HepG2 (cell line): ENCODE measurements around the gene SNRPD2. TPM values are rescaled to one million over a fixed set of nuclear protein-coding genes. Genes with fewer than 3 reads are reported as not detected.
"Not testable (repeated sequence)": the region's sequence is repeated elsewhere in the genome, so short reads cannot be mapped to it uniquely, and the experiment has no call there.

Experiments used
- ATAC-seq: fragments of 200-7000 bp; cut with Tn5 transposase; 3 replicates; pipeline ENCODE4 v1.9.1; 2020; ENCODE audit warnings: mild to moderate bottlenecking, moderate library complexity
- BruUV-seq: library from RNA; stranded (reverse); fragments of 400-500 nt; replicated peaks from 2 replicates; lab custom pipeline; 2021; lab: Mats Ljungman, UMichigan
- CTCF ChIA-PET: fragments of 300-600 bp; formaldehyde crosslinking; extraction: SDS; loops from one replicate; lab custom pipeline; 2021; ENCODE audit warnings: low total read pairs, inconsistent platforms, low intra/inter-chr PET ratio; lab: Yijun Ruan, JAX
- POLR2A ChIA-PET: fragments of 350-600 bp; sonication (Branson Sonifier 250); formaldehyde crosslinking; loops from one replicate; lab custom pipeline; 2020; ENCODE audit warnings: antibody characterized with exemption, inconsistent platforms; lab: Yijun Ruan, JAX
- DNase-seq: peaks from one replicate; pipeline ENCODE4 v3.0.0-alpha.2; 2015; ENCODE audit warnings: low spot score
- FAIRE-seq: peaks from 3 replicates; lab custom pipeline; 2011; peaks lifted over from hg19 to GRCh38; lab: Jason Lieb, UNC
- H2AFZ ChIP-seq: one replicate; pipeline ENCODE4 v1.6.1; 2011; ENCODE audit warnings: low read length, inconsistent platforms
- H3K27ac ChIP-seq: fragments of 300-600 bp; 3 replicates; pipeline ENCODE4 v1.8.0; 2011; ENCODE audit warnings: mixed run types, mild to moderate bottlenecking, mixed read lengths, low read length, inconsistent platforms; ENCODE audit not compliant: insufficient read depth; ENCODE audit errors: extremely low read length
- H3K27me3 ChIP-seq, 2 experiments: fragments of 200-600 bp in 1 of 2; 2 replicates in 1 of 2; 3 replicates in 1 of 2; pipeline versions ENCODE4 v1.6.0 to v1.8.0; 2011; ENCODE audit warnings: low read length in 2 of 2, mild to moderate bottlenecking in 2 of 2, moderate library complexity in 2 of 2, inconsistent platforms in 1 of 2; ENCODE audit not compliant: insufficient read depth in 2 of 2, control insufficient read depth in 1 of 2
- H3K36me3 ChIP-seq, 2 experiments: fragments of 200-600 bp in 1 of 2; replicated peaks in 1 of 2; 2 replicates in 1 of 2; 3 replicates in 1 of 2; pipeline versions ENCODE4 v1.5.1 to v1.8.0; 2011; ENCODE audit warnings: low read length in 2 of 2, inconsistent platforms in 1 of 2; ENCODE audit not compliant: insufficient read depth in 2 of 2, control insufficient read depth in 1 of 2
- H3K4me1 ChIP-seq: 2 replicates; pipeline ENCODE4 v1.5.1; 2012; ENCODE audit warnings: low read length, inconsistent platforms; ENCODE audit not compliant: insufficient read depth
- H3K4me2 ChIP-seq: 2 replicates; pipeline ENCODE4 v1.6.0; 2011; ENCODE audit warnings: low read depth, low read length, inconsistent platforms
- H3K4me3 ChIP-seq, 3 experiments: fragments of 200-600 bp in 1 of 3; sonication (generic), shearing (Covaris generic) in 1 of 3; replicated peaks in 1 of 3; 2 replicates each; pipeline ENCODE4 v1.5.1; 2011 to 2016; ENCODE audit warnings: low read length in 3 of 3, inconsistent platforms in 2 of 3, low read depth in 2 of 3, mild to moderate bottlenecking in 2 of 3, control low read depth in 1 of 3, mixed read lengths in 1 of 3; ENCODE audit not compliant: insufficient read depth in 1 of 3
- H3K79me2 ChIP-seq: one replicate; pipeline ENCODE4 v1.6.1; 2011; ENCODE audit warnings: low read length, inconsistent platforms; ENCODE audit not compliant: insufficient read depth
- H3K9ac ChIP-seq: 2 replicates; pipeline ENCODE4 v1.6.0; 2011; ENCODE audit warnings: mild to moderate bottlenecking, low read depth, low read length, inconsistent platforms; ENCODE audit not compliant: insufficient read depth
- H3K9me3 ChIP-seq: 2 replicates; pipeline ENCODE4 v1.5.1; 2012; ENCODE audit warnings: mild to moderate bottlenecking, low read length
- H4K20me1 ChIP-seq: 2 replicates; pipeline ENCODE4 v1.6.0; 2011; ENCODE audit warnings: inconsistent platforms, mild to moderate bottlenecking, low read length, moderate library complexity; ENCODE audit not compliant: insufficient read depth
- AGO2 ChIP-seq: fragments of 200-400 bp; formaldehyde crosslinking; optimal IDR thresholded peaks from 2 replicates; pipeline ENCODE3; 2017; ENCODE audit warnings: mild to moderate bottlenecking, low read depth, low read length, moderate library complexity
- HOXD1 ChIP-seq: sonication (generic); formaldehyde crosslinking; IDR thresholded peaks from 2 replicates; pipeline ENCODE4 v1.5.0; 2020; ENCODE audit warnings: missing genetic modification reagents
- POLR2A ChIP-seq, 2 experiments: IDR thresholded peaks; 2 replicates each; pipeline ENCODE4 v1.6.1; 2011; ENCODE audit warnings: low read depth in 2 of 2, low read length in 2 of 2, mild to moderate bottlenecking in 1 of 2, moderate library complexity in 1 of 2; ENCODE audit not compliant: insufficient read depth in 1 of 2
- RNF2 ChIP-seq: fragments of 450-650 bp; conservative IDR thresholded peaks from 2 replicates; pipeline ENCODE4 v1.6.1; 2016; ENCODE audit warnings: low read depth
- TOPORS ChIP-seq: sonication (generic); formaldehyde crosslinking; IDR thresholded peaks from 2 replicates; pipeline ENCODE4 v1.8.0; 2023; ENCODE audit warnings: mild to moderate bottlenecking, missing genetic modification reagents
- ZNF841 ChIP-seq: sonication (generic); formaldehyde crosslinking; IDR thresholded peaks from 2 replicates; pipeline ENCODE4 v1.8.1; 2023; ENCODE audit warnings: missing genetic modification reagents, borderline replicate concordance
- WGBS: methylation state at CpG from one replicate; pipeline ENCODE4 v1.1.6; 2017; ENCODE audit warnings: low lambda C conversion rate; 5-methylcytosine and 5-hydroxymethylcytosine counted together
- in situ Hi-C: cut with HindIII; loops from 2 replicates; pipeline ENCODE4 v1.10.0; 2017; ENCODE audit warnings: low pct_unique_long_range_greater_than_20kb; ENCODE audit not compliant: extremely low pct_ligation_motif_present
- intact Hi-C: fragments of 100-400 bp; cut with micrococcal nuclease; formaldehyde crosslinking; loops from one replicate; pipeline ENCODE4 v1.10.0; 2022; ENCODE audit not compliant: unreplicated experiment
- polyA plus RNA-seq, 8 experiments: library from polyadenylated mRNA; depleted of rRNA in 3 of 8; stranded (reverse) in 7 of 8; unstranded in 1 of 8; fragments of >200 nt; fragmentation: Illumina TruSeq in 4 of 8; extraction: Trizol in 4 of 8; gene quantifications; 2 replicates each; pipeline versions ENCODE4 v1.2.1 to v1.2.3, GENCODE V29; 2011 to 2016; ENCODE audit warnings: low read depth in 4 of 8, missing spikeins in 1 of 8, mixed read lengths in 1 of 8; ENCODE audit not compliant: insufficient read depth in 1 of 8
- total RNA-seq, 5 experiments: library from RNA; depleted of rRNA; stranded (reverse); fragments of >200 nt; fragmentation: Illumina TruSeq; extraction: Trizol; gene quantifications; 2 replicates each; pipeline ENCODE4 v1.2.3, GENCODE V29; 2016; ENCODE audit warnings: low read depth in 1 of 5
- TF ChIP-seq, protein P1 (sequence below): sonication (generic); formaldehyde crosslinking; IDR thresholded peaks from 2 replicates; pipeline ENCODE4 v1.5.0; 2020; ENCODE audit warnings: missing genetic modification reagents
- TF ChIP-seq, protein P2 (sequence below): sonication (generic); formaldehyde crosslinking; IDR thresholded peaks from 2 replicates; pipeline ENCODE4 v1.5.0; 2020; ENCODE audit warnings: mild to moderate bottlenecking, missing genetic modification reagents, moderate library complexity

SNRPD2 gene
- total and polyA plus RNA-seq, 2 of the 13 experiments (the other 11 are each of a cell fraction or from before 2014, with no cell fraction given), result 299 to 485 TPM

DNA sequence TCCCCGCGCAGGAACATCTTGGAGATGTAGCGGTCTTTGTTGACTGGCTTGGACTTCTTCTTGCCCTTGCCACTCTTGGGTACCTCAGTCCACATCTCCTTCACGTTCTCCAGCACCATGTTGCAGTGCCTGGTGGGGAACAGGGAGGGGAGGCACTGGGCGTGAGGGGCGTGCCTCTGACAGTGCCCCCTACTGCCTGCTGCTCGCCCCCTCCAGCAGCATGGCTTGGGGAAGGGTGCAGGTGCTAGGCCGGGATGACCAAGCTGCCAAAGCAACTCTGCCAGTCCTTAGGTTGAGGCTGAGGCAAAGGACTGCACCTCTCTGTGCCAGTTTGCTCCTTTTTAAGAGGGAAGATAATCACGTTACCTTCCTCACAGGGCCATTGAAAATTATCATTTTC, 4.2 kb downstream of the SNRPD2 start:
- DNase-seq, result no peak
- H3K36me3 ChIP-seq, result peaks cover 8 to 32% of the 10 kb centered on the region in 2 experiments
- no peaks in the 10 kb centered on the region; a peak in 1 of 5 replicates for H3K27me3 ChIP-seq
- peaks cover 9% of the 10 kb centered on the region for H3K4me1 ChIP-seq
- no peak for TF ChIP-seq RNF2
- 0 out of 4 replicates have a peak, but pooled peaks of 1 of the 2 experiments have one; percentile 12 for TF ChIP-seq POLR2A (IDR thresholded peaks at IDR 0.05; ENCODE audit: insufficient read depth in 1 of 2, low read depth in 2 of 2, low read length in 2 of 2)
- TF ChIP-seq TOPORS (CRISPR knock-in tag), result no peak
- TF ChIP-seq, protein P1, sequence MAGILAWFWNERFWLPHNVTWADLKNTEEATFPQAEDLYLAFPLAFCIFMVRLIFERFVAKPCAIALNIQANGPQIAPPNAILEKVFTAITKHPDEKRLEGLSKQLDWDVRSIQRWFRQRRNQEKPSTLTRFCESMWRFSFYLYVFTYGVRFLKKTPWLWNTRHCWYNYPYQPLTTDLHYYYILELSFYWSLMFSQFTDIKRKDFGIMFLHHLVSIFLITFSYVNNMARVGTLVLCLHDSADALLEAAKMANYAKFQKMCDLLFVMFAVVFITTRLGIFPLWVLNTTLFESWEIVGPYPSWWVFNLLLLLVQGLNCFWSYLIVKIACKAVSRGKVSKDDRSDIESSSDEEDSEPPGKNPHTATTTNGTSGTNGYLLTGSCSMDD (CRISPR knock-in tag), result no peak
- TF ChIP-seq, protein P2, sequence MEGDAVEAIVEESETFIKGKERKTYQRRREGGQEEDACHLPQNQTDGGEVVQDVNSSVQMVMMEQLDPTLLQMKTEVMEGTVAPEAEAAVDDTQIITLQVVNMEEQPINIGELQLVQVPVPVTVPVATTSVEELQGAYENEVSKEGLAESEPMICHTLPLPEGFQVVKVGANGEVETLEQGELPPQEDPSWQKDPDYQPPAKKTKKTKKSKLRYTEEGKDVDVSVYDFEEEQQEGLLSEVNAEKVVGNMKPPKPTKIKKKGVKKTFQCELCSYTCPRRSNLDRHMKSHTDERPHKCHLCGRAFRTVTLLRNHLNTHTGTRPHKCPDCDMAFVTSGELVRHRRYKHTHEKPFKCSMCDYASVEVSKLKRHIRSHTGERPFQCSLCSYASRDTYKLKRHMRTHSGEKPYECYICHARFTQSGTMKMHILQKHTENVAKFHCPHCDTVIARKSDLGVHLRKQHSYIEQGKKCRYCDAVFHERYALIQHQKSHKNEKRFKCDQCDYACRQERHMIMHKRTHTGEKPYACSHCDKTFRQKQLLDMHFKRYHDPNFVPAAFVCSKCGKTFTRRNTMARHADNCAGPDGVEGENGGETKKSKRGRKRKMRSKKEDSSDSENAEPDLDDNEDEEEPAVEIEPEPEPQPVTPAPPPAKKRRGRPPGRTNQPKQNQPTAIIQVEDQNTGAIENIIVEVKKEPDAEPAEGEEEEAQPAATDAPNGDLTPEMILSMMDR (CRISPR knock-in tag), result 0 out of 2 replicates have a peak, but pooled peaks have one; percentile 5
- peak; percentile 36 for TF ChIP-seq AGO2
- TF ChIP-seq ZNF841 (CRISPR knock-in tag), result no peak
- TF ChIP-seq HOXD1 (CRISPR knock-in tag), result no peak
- H3K4me2 ChIP-seq, result no peak overlapping the region
- in situ Hi-C loops (no loop called here), intact Hi-C loops (no loop called here)
- CTCF ChIA-PET, result no interaction called here
- BruUV-seq, result no TSS peak
- no peak overlapping the region for H3K9ac ChIP-seq
- no peak overlapping the region for H3K27ac ChIP-seq
- no peak for FAIRE-seq
- POLR2A ChIA-PET, result no interaction called here
- no peak overlapping the region for H2AFZ ChIP-seq
- no peaks in the 10 kb centered on the region for H3K9me3 ChIP-seq
- H3K4me3 ChIP-seq, result no peak overlapping the region
- H3K79me2 ChIP-seq, result peaks cover 9% of the 10 kb centered on the region
- no peak for ATAC-seq
- 98% methylated on average over 5 of the region's 9 CpGs for WGBS
- no peaks in the 10 kb centered on the region for H4K20me1 ChIP-seq

DNA sequence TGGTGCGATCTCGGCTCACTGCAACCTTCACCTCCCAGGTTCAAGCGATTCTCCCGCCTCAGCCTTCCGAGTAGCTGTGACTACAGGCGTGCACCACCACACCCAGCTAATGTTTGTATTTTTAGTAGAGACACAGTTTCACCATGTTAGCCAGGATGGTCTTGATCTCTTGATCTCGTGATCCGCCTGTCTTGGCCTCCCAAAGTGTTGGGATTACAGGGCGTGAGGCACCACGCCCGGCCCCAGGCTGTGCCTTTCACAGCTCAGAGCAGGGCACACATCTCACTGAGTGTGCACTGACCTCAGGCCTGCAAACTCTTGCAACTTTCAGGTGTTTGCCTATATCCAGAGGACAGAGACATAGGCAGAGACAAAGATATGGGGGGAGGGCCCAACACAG, 6.7 kb downstream of the SNRPD2 start:
- H3K79me2 ChIP-seq, in situ Hi-C loops, ATAC-seq, H2AFZ ChIP-seq, intact Hi-C loops, H4K20me1 ChIP-seq, CTCF ChIA-PET, H3K4me3 ChIP-seq, H3K27ac ChIP-seq, BruUV-seq, FAIRE-seq, H3K9ac ChIP-seq, H3K4me2 ChIP-seq, DNase-seq, H3K27me3 ChIP-seq, H3K9me3 ChIP-seq: not testable (repeated sequence)
- POLR2A ChIA-PET, result interaction anchor here (0.6 kb wide), 2 partner anchors 14 to 41 kb away, joined by 3 read pairs; no protein-coding TSS in a partner anchor
- 81% methylated on average over 11 of the region's 11 CpGs for WGBS
- H3K4me1 ChIP-seq, result peaks cover 10% of the 10 kb centered on the region; the same call in 1 of the 2 replicates
- peaks cover 8 to 32% of the 10 kb centered on the region in 2 experiments for H3K36me3 ChIP-seq
